KBM-7 (cell line): Measurements from ENCODE around the gene SLC6A4.
"Not testable (repeated sequence)": the region's sequence is repeated elsewhere in the genome, so short reads cannot be mapped to it uniquely, and the experiment has no call there.

Source experiments
- DNase-seq: peaks from one replicate; pipeline ENCODE4 v3.0.0-alpha.2; 2015
- in situ Hi-C: fragments of 300-500 bp; cut with MboI; formaldehyde crosslinking; loops from 2 replicates; pipeline ENCODE4 v1.14.3; 2020; ENCODE audit warnings: low sequenced_read_pairs, low pct_unique_long_range_greater_than_20kb, mixed read lengths

SLC6A4 gene

GRCh38 chr17:30241051-30241450 lies 5.6 kb upstream of the SLC6A4 start:
- in situ Hi-C loops: no loop called here
- no peak for DNase-seq

GRCh38 chr17:30240177-30240576 lies 4.7 kb upstream of the SLC6A4 start:
- no peak for DNase-seq
- in situ Hi-C loops: no loop called here

GRCh38 chr17:30239089-30239462 lies 3.6 kb upstream of the SLC6A4 start:
- DNase-seq: no peak
- in situ Hi-C loops: no loop called here

- in situ Hi-C loops: no loop called here
- no peak for DNase-seq
Observed at GRCh38 chr17:30238387-30239088, 3.0 kb upstream of the SLC6A4 start.

GRCh38 chr17:30238003-30238344 lies 2.5 kb upstream of the SLC6A4 start:
- in situ Hi-C loops: no loop called here
- DNase-seq: no peak

GRCh38 chr17:30237296-30238002 lies 2.0 kb upstream of the SLC6A4 start:
- no peak for DNase-seq
- in situ Hi-C loops: no loop called here

GRCh38 chr17:30236766-30237165 lies 1.3 kb upstream of the SLC6A4 start:
- DNase-seq: no peak
- in situ Hi-C loops: no loop called here

- no peak for DNase-seq
- in situ Hi-C loops: no loop called here
Observed at GRCh38 chr17:30236297-30236624, 764 bp upstream of the SLC6A4 start.

GRCh38 chr17:30234964-30235363 lies 533 bp downstream of the SLC6A4 start:
- no peak for DNase-seq
- in situ Hi-C loops: no loop called here

GRCh38 chr17:30234296-30234695 lies 1.2 kb downstream of the SLC6A4 start:
- no peak for DNase-seq
- in situ Hi-C loops: no loop called here

- no peak for DNase-seq
- in situ Hi-C loops: no loop called here
Observed at GRCh38 chr17:30232824-30233427, 2.6 kb downstream of the SLC6A4 start.

GRCh38 chr17:30232015-30232823 lies 3.3 kb downstream of the SLC6A4 start:
- DNase-seq: no peak
- in situ Hi-C loops: no loop called here

- in situ Hi-C loops: no loop called here
- no peak for DNase-seq
Observed at GRCh38 chr17:30230596-30231125, 4.8 kb downstream of the SLC6A4 start.

GRCh38 chr17:30230009-30230408 lies 5.5 kb downstream of the SLC6A4 start:
- in situ Hi-C loops, DNase-seq: not testable (repeated sequence)

- in situ Hi-C loops: no loop called here
- no peak for DNase-seq
Observed at GRCh38 chr17:30229012-30229411, 6.5 kb downstream of the SLC6A4 start.

- DNase-seq: no peak
Observed at GRCh38 chr17:30228011-30228410, 7.5 kb downstream of the SLC6A4 start.

GRCh38 chr17:30226878-30227277 lies 8.6 kb downstream of the SLC6A4 start:
- in situ Hi-C loops: no loop called here

More at GRCh38 chr17:30228011-30228410, 7.5 kb downstream of the SLC6A4 start:
- in situ Hi-C loops: no loop called here

GRCh38 chr17:30225919-30226553 lies 9.5 kb downstream of the SLC6A4 start:
- no peak for DNase-seq
- in situ Hi-C loops: no loop called here

More at GRCh38 chr17:30226878-30227277, 8.6 kb downstream of the SLC6A4 start:
- DNase-seq: no peak

GRCh38 chr17:30225112-30225511 lies 10.4 kb downstream of the SLC6A4 start:
- no peak for DNase-seq
- in situ Hi-C loops: no loop called here
